H1 (cell line): ENCODE results near the gene ATP2A3. TPM values are rescaled to one million over a fixed set of nuclear protein-coding genes. Genes with fewer than 3 reads are reported as not detected.

Experiments used
- BRCA1 ChIP-seq: IDR thresholded peaks from 2 replicates; pipeline ENCODE4 v1.6.1; 2012; ENCODE audit warnings: low read depth, low read length, improper control_type of control experiment
- CHD7 ChIP-seq: fragments of 300-600 bp; sonication (generic); IDR thresholded peaks from 2 replicates; pipeline ENCODE4 v1.7.1; 2012; ENCODE audit warnings: low read length, moderate library complexity, mild to moderate bottlenecking, inconsistent platforms; ENCODE audit not compliant: insufficient replicate concordance
- CTBP2 ChIP-seq: IDR thresholded peaks from 2 replicates; pipeline ENCODE4 v1.7.0; 2011; ENCODE audit warnings: borderline replicate concordance, mild to moderate bottlenecking, moderate library complexity, mixed read lengths, low read length; ENCODE audit not compliant: insufficient read depth, insufficient read length
- EGR1 ChIP-seq: IDR thresholded peaks from 2 replicates; pipeline ENCODE4 v1.6.1; 2011; ENCODE audit warnings: low read depth, low read length, borderline replicate concordance
- HDAC6 ChIP-seq: IDR thresholded peaks from one replicate; pipeline ENCODE4 v1.7.1; 2012; ENCODE audit warnings: low read depth, mild to moderate bottlenecking, inconsistent platforms, low read length, moderate library complexity
- KDM5A ChIP-seq: fragments of 200-600 bp; IDR thresholded peaks from 2 replicates; pipeline ENCODE4 v1.7.1; 2012; ENCODE audit warnings: mild to moderate bottlenecking, low read length, inconsistent platforms, mixed read lengths
- POU5F1 ChIP-seq: IDR thresholded peaks from 2 replicates; pipeline ENCODE4 v1.6.1; 2011; ENCODE audit warnings: low read depth, mild to moderate bottlenecking, low read length, moderate library complexity
- SAP30 ChIP-seq: fragments of 300-600 bp; sonication (generic); IDR thresholded peaks from 2 replicates; pipeline ENCODE4 v1.7.1; 2012; ENCODE audit warnings: low read length, moderate library complexity, mild to moderate bottlenecking, inconsistent platforms; ENCODE audit not compliant: insufficient read depth, insufficient replicate concordance
- SIRT6 ChIP-seq: IDR thresholded peaks from one replicate; pipeline ENCODE4 v1.7.1; 2012; ENCODE audit warnings: low read length, inconsistent platforms
- SP4 ChIP-seq: IDR thresholded peaks from 2 replicates; pipeline ENCODE4 v1.6.1; 2012; ENCODE audit warnings: low read length, inconsistent platforms
- SRF ChIP-seq: IDR thresholded peaks from 2 replicates; pipeline ENCODE4 v1.6.1; 2011; ENCODE audit warnings: mild to moderate bottlenecking, low read depth, low read length, moderate library complexity
- SUZ12 ChIP-seq: fragments of 200-600 bp; sonication (generic); IDR thresholded peaks from 2 replicates; pipeline ENCODE4 v1.6.1; 2012; ENCODE audit warnings: mild to moderate bottlenecking, inconsistent platforms, low read length, moderate library complexity, mixed read lengths
- TBP ChIP-seq: IDR thresholded peaks from 2 replicates; pipeline ENCODE4 v1.6.1; 2011; ENCODE audit warnings: low read depth, low read length, improper control_type of control experiment
- polyA plus RNA-seq, 7 experiments: library from polyadenylated mRNA; depleted of rRNA in 3 of 7; stranded (reverse) in 5 of 7; unstranded in 2 of 7; fragments of >200 nt in 5 of 7; fragments of 200-250 nt in 2 of 7; gene quantifications; 1 replicate in 5 of 7; 2 replicates in 1 of 7; 4 replicates in 1 of 7; pipeline versions ENCODE4 v1.2.1 to v1.2.3, GENCODE V29; 2011 to 2013; ENCODE audit warnings: missing spikeins in 2 of 7, mixed read lengths in 2 of 7
- total RNA-seq: library from RNA; stranded (reverse); fragmentation: NEBNext Ultra II Directional; extraction: Animal tissue kit (Norgen Biotek cat#: 25700); gene quantifications from 2 replicates; pipeline ENCODE4 v1.2.1, GENCODE V29; 2021

Gene ATP2A3
- total and polyA plus RNA-seq, 2 of the 8 experiments (the other 6 are each of a cell fraction or from before 2014, with no cell fraction given), result 18.4 to 32.5 TPM

DNA sequence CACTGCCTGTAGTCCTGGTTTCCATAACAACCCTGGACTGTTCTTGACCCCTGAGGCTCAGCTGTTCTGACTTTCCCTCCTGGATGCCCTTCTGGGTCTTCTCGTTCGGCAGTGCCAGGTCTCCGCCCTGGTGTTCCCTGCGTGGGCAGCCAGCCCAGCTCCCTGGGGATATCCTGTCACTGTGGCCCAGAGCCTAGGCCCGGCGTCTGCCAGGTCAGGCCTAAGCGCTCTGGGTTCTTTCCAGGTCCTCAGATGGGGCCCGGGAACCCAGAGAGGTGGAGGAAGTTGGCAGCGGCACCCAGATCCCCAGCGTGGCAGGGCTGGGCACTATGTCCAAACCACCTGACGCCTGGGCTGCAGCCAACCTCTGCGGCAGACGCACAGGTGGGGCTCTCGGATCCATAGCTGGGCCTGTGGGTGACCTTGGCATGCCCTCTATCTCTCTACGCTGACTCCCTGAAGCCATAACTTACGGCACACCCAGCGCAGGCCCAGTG, 12.5 kb upstream of the ATP2A3 start (continued):
- TF ChIP-seq CHD7, result no peak
- TF ChIP-seq KDM5A, result no peak
- TF ChIP-seq HDAC6, result no peak
- no peak for TF ChIP-seq BRCA1
- no peak for TF ChIP-seq POU5F1
- TF ChIP-seq SUZ12, result no peak
- no peak for TF ChIP-seq SP4
- TF ChIP-seq CTBP2, result no peak
- TF ChIP-seq TBP, result no peak
- no peak for TF ChIP-seq SAP30
- no peak for TF ChIP-seq SRF
- no peak for TF ChIP-seq EGR1
- no peak for TF ChIP-seq SIRT6
